Stimulated activated CD4-positive, alpha-beta T cell treated with anti-CD3 and anti-CD28 coated beads, Interleukin-12 subunit alpha, Interleukin-12 subunit beta, amount 100 ng/mL, for 24 hours (primary cell): Measurements from ENCODE around the gene PPFIA1.
"Not testable (repeated sequence)": the region's sequence is repeated elsewhere in the genome, so short reads cannot be mapped to it uniquely, and the experiment has no call there.

Experiments
- DNase-seq, 2 experiments: peaks; one replicate each; pipeline ENCODE4 v3.0.0-alpha.2; 2020; ENCODE audit warnings: low read depth in 2 of 2

PPFIA1 gene

DNA sequence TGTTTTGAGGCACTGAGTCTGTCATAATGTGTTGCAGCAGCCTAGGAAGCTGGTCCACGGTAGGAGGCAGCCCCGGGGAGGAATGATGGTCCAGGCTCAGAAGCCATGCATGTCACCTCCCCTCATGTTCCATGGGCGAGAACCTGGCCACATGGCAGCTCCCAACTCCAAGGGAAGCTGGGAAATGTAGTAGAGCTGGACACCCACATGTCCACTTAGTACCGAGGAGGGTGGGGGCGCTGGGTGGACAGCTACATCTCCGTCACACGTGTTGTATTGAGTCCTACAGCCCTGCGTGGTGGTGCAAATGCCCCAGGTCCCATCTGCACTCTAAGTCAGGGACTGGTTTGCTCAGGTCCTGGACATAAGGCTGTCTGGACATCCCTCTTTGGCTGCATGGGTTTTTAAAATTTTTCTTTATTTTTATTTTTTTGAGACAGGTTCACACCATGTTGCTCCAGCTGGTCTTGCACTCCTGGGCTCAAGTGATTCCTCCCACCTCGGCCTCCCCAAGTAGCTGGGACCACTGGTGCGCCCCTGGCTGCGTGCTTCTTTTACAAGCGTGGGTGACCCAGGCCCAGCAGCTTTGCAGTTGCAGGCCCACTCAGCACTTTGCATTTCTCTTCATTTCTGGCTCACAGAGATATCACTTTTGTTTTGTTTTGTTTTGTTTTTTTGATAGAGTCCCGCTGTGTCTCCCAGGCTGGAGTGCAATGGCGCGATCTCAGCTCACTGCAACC is 123.9 kb downstream of the PPFIA1 start:
- DNase-seq = no peak

DNA sequence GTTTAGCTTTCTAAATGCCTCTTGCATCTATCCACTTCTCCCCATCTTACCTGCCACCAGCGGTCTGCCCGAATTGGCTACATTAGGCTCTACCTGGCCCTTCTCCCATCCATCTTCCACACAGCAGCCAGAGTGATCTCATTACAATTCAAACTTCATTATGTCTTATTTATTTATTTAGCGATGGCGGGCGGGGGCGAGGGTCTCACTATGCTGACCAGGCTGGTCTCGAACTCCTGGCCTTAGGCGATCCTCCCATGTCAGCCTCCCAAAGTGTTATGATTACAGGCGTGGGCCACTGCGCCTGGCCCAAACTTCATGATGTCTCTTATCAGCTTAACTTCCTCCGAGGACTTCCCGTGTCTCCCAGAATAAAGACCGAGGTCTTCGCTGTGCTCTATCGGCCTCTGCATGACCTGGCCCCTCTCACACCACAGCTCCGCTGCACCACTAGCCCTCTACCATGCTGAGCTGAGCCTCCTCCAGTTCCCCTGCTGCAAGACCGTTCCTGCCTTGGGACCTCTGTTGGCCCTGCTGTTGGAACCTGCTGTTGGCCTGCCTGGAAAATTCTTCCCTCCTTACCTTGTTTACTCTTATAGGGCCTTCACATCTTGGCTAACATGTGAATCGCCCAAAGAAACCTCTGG is 127.0 kb downstream of the PPFIA1 start:
- DNase-seq = no peak

DNA sequence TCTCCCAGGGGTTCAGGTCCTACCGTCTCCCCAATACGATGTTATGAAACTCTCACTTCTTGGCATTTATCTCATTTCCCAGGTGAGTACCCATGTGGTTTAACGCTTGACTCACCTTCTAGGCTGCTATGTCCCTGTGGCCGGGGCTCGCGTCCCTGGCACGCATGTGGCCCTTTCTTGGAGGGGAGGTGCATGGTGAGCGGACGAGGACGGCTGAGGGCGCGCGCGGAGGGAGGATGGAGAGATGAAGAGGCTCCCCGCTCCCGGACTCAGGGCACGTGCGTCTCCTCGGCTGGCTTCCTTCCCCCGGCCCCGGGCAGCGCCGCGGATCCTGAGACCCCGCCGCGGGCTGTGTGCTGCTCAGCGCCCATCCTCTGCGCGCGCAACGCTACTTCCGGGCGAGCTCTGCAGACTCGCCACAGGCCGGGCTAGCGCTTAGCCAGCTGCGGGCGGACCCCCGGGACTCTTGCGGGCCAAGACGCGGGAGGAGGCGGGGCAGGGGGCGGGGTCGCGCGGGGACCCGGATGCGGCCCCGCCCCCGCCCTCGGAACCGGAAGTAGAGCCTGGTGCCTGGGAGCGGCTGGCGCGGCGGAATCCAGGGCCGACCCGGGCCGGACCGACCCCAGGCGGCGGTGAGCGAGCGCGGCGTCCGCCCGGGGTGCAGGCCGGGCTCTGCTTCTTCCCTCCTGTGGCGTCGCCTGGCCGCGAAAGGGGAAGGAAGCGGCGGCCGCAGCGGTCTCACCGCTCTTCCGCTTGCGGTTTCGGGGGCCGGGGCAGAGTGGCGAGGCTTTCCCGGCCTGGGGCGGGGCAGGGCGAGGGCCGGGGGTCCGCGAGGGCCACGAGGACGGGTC is 127.7 kb downstream of the PPFIA1 start, which contains the start of gene CTTN:
TSS of gene CTTN (plus strand) at position 547 of the 851 bp plus-strand sequence. CDS start 8,769 bp downstream, outside the sequence.
- DNase-seq = peak; percentile 62 to 69

DNA sequence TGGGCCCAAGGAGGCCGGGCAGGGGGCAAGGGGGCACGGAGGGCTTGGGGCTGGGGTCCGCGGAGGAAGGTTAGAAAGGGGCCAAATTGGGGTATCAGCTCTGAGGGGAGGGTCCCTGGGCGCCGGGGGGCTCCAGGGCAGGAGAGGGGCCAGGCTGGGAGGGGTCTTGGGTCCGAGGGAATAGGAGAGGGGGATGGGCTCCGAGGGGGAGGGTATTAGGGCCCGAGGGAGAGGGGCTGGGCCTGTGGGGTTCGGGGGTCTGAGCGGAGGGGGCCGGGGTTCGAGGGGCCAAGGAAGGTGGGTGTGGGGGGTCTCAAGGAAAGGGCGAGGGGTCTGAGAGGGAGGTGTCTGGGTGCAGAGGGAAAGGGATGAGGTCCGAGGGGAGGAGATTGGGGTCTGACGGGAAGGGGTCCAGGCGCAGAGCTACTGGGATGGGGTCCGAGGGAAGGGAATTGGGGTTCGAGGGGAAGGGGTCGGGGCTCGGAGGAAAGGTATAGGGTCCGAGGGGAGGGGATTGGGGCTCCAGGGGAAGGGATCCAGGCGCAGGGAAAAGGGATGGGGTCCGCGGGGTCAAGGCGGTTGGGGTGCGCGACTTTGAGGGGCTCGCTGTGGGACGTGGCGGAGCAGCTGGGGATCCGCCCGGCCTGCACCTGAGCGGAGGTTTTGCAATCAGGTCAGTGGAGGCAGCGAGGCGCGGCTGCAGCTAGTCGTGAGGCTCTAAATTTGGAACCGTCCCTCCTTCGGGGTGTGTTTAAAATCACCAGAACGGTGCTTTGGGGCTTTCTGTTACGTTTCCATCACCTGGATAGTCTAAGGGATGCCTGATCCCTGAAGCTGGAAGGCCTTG is 128.6 kb downstream of the PPFIA1 start:
- no peak for DNase-seq

GRCh38 chr11:70399681-70400112 is 129.2 kb downstream of the PPFIA1 start:
- no peak for DNase-seq

- DNase-seq = no peak
These were observed 130.2 kb downstream of the PPFIA1 start for GRCh38 chr11:70400643-70401042.

GRCh38 chr11:70402016-70402415 is 131.5 kb downstream of the PPFIA1 start:
- no peak for DNase-seq

DNA sequence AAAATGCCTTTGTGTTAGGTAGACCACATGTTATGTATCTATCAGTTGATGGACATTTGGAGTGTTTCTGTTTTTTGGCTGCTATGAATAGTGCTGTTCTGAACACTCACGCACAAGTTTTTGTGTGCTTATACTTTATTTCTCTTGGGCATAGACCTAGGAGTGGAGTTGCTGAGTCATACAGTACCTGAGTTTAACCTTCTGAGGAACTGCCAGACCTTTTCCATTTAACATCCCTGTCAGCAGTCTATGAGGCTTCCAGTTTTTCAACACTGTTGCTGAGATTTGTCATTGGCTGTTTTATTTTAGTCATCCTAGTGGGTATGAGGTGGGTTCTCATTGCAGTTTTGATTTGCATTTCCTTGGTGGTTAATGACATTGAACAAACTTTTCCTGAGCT is 132.2 kb downstream of the PPFIA1 start:
- DNase-seq = no peak

DNA sequence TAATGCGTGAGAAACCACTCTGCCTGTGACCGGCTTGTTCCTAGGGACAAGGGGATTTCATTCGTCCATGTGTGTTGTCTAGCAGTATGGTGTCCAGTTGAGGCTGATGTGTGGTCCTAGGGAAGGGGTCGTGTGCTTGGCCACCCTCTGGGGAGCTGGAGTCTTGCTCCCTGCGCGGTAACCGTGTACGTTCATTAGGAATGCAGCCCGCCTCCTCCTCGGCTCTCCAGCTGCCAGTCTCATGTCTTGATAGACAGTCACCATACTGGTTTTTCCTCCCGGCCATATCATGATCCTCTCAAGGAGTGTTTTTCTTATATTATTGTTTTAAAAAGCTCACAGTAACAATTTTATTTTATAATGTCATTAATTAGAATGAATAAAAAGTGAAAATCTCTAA is 133.8 kb downstream of the PPFIA1 start:
- no peak for DNase-seq

GRCh38 chr11:70405679-70406395 is 135.3 kb downstream of the PPFIA1 start:
- DNase-seq = no peak

DNA sequence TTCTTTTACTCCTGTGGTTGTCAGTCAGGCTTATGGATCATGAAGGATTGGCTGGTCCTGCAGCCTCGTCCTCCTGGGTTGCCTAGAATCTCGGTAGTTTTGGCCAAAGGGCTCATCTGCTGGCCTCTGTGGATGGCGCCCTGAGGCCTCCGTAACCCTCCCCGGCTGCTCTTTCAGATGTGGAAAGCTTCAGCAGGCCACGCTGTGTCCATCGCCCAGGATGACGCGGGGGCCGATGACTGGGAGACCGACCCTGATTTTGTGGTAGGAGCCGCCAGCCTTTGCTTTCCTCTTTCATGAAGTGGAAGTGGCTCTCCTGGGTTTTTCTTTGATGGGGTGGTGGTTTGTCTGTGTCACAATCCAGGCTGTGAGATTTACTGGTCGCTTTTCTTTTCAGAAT is 136.6 kb downstream of the PPFIA1 start:
- no peak for DNase-seq

GRCh38 chr11:70407814-70408213 is 137.3 kb downstream of the PPFIA1 start:
- no peak for DNase-seq

DNA sequence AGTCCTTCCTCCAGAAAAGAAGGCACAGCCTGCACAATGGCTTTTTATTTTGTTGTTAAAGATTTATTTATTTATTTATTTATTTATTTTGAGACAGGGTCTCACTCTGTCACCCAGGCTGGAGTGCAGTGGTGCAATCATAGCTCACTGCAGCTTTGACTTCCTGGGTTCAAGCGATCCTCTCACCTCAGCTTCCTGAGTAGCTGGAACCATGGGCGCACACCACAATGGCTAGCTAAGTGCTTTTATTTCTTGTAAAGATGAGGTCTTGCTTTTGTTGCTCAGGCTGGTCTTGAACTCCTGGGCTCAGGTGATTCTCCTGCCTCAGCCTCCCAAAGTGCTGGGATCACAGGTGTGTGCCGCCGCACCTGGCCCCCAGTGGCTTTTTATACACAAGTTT is 137.8 kb downstream of the PPFIA1 start:
- DNase-seq = not testable (repeated sequence)

DNA sequence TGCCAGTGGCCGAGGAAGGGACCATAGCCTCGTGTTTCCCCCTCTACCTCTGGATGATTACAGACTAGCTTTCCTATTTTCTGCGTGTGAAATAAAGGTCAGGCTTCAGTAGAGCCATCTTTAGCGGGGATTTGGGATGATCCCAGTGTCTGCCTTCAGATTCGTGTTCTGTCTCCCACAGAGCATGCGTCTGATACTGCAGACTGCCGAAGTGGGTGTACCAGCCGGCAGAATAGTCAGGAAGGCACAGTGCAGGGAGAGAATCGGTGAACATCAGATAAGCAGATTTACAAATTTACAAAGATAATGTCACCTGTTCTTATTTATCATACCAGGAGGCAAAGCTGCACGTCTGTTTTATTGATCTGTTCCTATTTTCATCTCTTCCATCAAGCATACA is 138.9 kb downstream of the PPFIA1 start:
- no peak for DNase-seq

DNA sequence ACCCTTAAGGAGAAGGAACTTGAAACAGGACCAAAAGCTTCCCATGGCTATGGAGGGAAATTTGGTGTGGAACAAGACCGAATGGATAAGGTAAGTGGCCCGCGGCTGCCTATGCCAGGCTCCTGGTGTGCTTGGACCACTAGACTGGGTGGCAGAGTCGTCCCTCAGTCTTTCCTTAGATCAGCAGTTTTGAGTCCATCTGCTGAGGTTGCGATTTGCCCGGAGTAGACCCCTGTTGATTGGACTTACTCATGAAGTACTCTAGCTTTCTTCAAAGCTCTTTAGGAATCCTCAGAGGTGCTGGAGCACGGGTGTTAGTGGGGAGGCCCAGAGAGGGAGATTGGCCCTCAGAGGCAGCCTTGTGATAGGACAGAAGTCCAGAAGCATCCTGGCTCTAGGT is 139.4 kb downstream of the PPFIA1 start:
- no peak for DNase-seq

DNA sequence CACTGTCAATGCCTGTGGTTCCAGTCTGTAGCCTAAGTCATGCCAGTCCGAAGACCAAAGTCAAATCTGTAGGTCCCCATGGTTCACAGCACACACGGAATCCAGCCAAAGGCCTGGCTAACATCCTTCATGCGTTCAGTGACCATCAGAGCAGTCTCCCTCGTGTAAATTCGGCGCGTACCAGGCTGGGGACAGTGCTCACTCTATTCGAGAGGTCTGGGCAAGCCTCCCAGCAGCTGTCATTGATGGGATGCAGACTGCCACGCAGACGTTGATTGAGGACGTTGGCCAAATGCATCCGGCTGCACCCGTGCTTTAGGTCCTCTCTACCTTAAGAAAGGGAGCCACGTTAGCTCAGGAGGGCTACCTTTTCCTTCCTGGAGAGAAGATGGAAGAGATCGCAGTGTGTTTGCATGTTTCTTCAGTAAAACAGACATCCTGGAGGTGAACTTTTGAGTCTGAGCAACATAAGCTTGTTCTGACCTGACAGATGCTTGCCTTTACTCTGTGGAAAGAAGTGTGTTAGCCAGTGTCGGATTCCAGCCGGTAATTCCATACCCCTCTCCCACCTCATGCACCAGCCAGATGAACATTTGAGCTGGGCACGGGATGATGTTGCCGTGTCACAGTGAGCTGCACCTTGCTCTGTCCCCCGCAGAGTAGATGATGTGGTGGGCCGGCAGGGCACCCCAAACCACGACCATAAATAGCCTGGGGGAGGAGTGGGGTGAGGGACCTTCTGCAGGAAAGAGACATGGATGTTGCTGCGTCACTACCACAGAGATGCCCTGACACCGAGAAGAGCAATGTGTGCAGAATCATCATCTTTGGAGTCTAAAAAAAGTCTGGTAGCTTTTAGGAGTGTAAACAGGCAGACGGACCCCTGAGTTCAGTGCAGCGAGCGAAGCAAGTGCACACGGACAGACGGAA is 140.1 kb downstream of the PPFIA1 start:
- DNase-seq = no peak

- DNase-seq = no peak
These were observed 141.4 kb downstream of the PPFIA1 start for GRCh38 chr11:70411713-70412452.

GRCh38 chr11:70413151-70413550 is 142.7 kb downstream of the PPFIA1 start:
- no peak for DNase-seq
